Measurements from ENCODE around the gene KCNA5. TPM values are rescaled to one million over a fixed set of nuclear protein-coding genes. Genes with fewer than 3 reads are reported as not detected.

KCNA5 gene
- total RNA-seq, 1 donor from 2014 or later, result 1.2 TPM

GRCh38 chr12:5068126-5068525 lies 24.4 kb downstream of the KCNA5 start:
- Mint-ChIP-seq H3K9me3 (ENCODE audit: unreplicated experiment) (no peaks in the 10 kb centered on the region), H3K4me1 (ENCODE audit: unreplicated experiment) (no peaks in the 10 kb centered on the region), H3K36me3 (ENCODE audit: low read depth, unreplicated experiment) (no peaks in the 10 kb centered on the region), H3K27me3 (ENCODE audit: unreplicated experiment) (no peaks in the 10 kb centered on the region), H3K27ac (ENCODE audit: unreplicated experiment) (no peak overlapping the region), H3K4me3 (ENCODE audit: unreplicated experiment) (no peak overlapping the region)
- no peak for TF ChIP-seq CTCF (IDR thresholded peaks at IDR 0.05; ENCODE audit: unreplicated experiment)
- no peak for DNase-seq (ENCODE audit: low spot score)

- no peaks in the 10 kb centered on the region for H3K9me3 Mint-ChIP-seq (ENCODE audit: unreplicated experiment)
- H3K4me1 Mint-ChIP-seq (ENCODE audit: unreplicated experiment), result no peaks in the 10 kb centered on the region
- no peaks in the 10 kb centered on the region for H3K27me3 Mint-ChIP-seq (ENCODE audit: unreplicated experiment)
- TF ChIP-seq CTCF (IDR thresholded peaks at IDR 0.05; ENCODE audit: unreplicated experiment), result no peak
- no peak overlapping the region for H3K4me3 Mint-ChIP-seq (ENCODE audit: unreplicated experiment)
- H3K27ac Mint-ChIP-seq (ENCODE audit: unreplicated experiment), result no peak overlapping the region
- H3K36me3 Mint-ChIP-seq (ENCODE audit: low read depth, unreplicated experiment), result no peaks in the 10 kb centered on the region
- DNase-seq (ENCODE audit: low spot score), result no peak
Observed at GRCh38 chr12:5068619-5069018, 24.9 kb downstream of the KCNA5 start.

- H3K27me3 Mint-ChIP-seq (ENCODE audit: unreplicated experiment), result no peaks in the 10 kb centered on the region
- H3K9me3 Mint-ChIP-seq (ENCODE audit: unreplicated experiment), result no peaks in the 10 kb centered on the region
- no peak overlapping the region for H3K27ac Mint-ChIP-seq (ENCODE audit: unreplicated experiment)
- no peak overlapping the region for H3K4me3 Mint-ChIP-seq (ENCODE audit: unreplicated experiment)
- no peak for TF ChIP-seq CTCF (IDR thresholded peaks at IDR 0.05; ENCODE audit: unreplicated experiment)
- H3K4me1 Mint-ChIP-seq (ENCODE audit: unreplicated experiment), result no peaks in the 10 kb centered on the region
- H3K36me3 Mint-ChIP-seq (ENCODE audit: low read depth, unreplicated experiment), result no peaks in the 10 kb centered on the region
- no peak for DNase-seq (ENCODE audit: low spot score)
Observed at GRCh38 chr12:5070090-5070489, 26.4 kb downstream of the KCNA5 start.

GRCh38 chr12:5071496-5071895 lies 27.8 kb downstream of the KCNA5 start:
- peaks cover 2% of the 10 kb centered on the region for H3K27me3 Mint-ChIP-seq (ENCODE audit: unreplicated experiment)
- TF ChIP-seq CTCF (IDR thresholded peaks at IDR 0.05; ENCODE audit: unreplicated experiment), result peak; percentile 16
- H3K27ac Mint-ChIP-seq (ENCODE audit: unreplicated experiment), result no peak overlapping the region
- DNase-seq (ENCODE audit: low spot score), result no peak
- H3K9me3 Mint-ChIP-seq (ENCODE audit: unreplicated experiment), result no peaks in the 10 kb centered on the region
- no peaks in the 10 kb centered on the region for H3K36me3 Mint-ChIP-seq (ENCODE audit: low read depth, unreplicated experiment)
- H3K4me1 Mint-ChIP-seq (ENCODE audit: unreplicated experiment), result no peaks in the 10 kb centered on the region
- H3K4me3 Mint-ChIP-seq (ENCODE audit: unreplicated experiment), result no peak overlapping the region

- no peak for DNase-seq (ENCODE audit: low spot score)
- H3K36me3 Mint-ChIP-seq (ENCODE audit: low read depth, unreplicated experiment), result no peaks in the 10 kb centered on the region
- no peaks in the 10 kb centered on the region for H3K4me1 Mint-ChIP-seq (ENCODE audit: unreplicated experiment)
- H3K4me3 Mint-ChIP-seq (ENCODE audit: unreplicated experiment), result no peak overlapping the region
- no peak for TF ChIP-seq CTCF (IDR thresholded peaks at IDR 0.05; ENCODE audit: unreplicated experiment)
- H3K27ac Mint-ChIP-seq (ENCODE audit: unreplicated experiment), result no peak overlapping the region
- H3K27me3 Mint-ChIP-seq (ENCODE audit: unreplicated experiment), result peaks cover 3% of the 10 kb centered on the region
- no peaks in the 10 kb centered on the region for H3K9me3 Mint-ChIP-seq (ENCODE audit: unreplicated experiment)
Observed at GRCh38 chr12:5072311-5072710, 28.6 kb downstream of the KCNA5 start.
